Body of pancreas (tissue), 4 donors: ENCODE results near the gene PIGZ.

Experiments
- POLR2A ChIP-seq, 3 donors: fragments of 450-650 bp; IDR thresholded peaks; one replicate each; pipeline ENCODE4 v1.6.1; 2016; ENCODE audit warnings: antibody characterized with exemption in 3 of 3, mild to moderate bottlenecking in 2 of 3
- TF ChIP-seq, protein P1 (sequence below), 7 experiments: fragments of 450-650 bp in 4 of 7; fragments of 200-600 bp in 3 of 7; sonication (generic) in 3 of 7; IDR thresholded peaks; one replicate each; pipeline ENCODE4 v1.5.1; 2016 to 2019; ENCODE audit warnings: antibody characterized with exemption in 7 of 7

DNA sequence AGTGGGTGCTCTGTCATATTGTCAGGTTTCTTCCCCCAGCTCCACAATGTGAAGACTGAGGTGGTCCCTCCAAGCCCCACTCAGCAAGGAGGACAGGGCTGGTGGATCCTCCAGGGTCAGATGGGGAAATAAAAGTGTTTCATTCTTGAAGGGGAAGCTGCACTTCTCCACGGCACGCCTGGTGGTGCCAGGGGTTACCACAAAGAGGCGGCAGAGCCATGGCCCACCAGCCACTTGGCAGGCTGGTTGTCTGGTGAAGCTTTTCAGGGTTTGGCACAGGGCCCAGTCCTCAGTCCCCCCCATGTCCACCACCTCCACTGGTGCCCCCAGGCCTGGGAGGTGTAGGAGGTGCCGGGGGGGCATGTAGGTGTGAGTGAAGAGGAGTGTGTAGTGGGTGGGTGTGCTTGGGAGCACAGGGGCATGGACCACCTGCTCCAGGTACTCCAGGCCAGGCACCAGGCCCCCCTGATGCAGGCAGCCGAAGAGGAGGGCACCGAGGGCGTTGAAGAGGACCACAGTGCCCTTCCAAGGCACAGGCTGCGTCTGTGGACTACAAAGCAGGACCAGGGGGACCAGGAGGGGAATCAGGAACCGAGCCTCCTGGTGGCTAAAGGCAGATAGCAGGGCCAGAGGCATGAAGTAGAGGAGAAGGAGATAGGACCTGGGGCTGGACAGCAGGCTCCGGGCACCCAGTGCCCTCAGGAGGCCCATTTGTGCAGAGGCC, 21.3 kb downstream of the PIGZ start:
- TF ChIP-seq, protein P1, sequence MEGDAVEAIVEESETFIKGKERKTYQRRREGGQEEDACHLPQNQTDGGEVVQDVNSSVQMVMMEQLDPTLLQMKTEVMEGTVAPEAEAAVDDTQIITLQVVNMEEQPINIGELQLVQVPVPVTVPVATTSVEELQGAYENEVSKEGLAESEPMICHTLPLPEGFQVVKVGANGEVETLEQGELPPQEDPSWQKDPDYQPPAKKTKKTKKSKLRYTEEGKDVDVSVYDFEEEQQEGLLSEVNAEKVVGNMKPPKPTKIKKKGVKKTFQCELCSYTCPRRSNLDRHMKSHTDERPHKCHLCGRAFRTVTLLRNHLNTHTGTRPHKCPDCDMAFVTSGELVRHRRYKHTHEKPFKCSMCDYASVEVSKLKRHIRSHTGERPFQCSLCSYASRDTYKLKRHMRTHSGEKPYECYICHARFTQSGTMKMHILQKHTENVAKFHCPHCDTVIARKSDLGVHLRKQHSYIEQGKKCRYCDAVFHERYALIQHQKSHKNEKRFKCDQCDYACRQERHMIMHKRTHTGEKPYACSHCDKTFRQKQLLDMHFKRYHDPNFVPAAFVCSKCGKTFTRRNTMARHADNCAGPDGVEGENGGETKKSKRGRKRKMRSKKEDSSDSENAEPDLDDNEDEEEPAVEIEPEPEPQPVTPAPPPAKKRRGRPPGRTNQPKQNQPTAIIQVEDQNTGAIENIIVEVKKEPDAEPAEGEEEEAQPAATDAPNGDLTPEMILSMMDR (IDR thresholded peaks at IDR 0.05), result no peak
- TF ChIP-seq POLR2A (IDR thresholded peaks at IDR 0.05), result no peak
